H1 (cell line): ENCODE measurements around the gene MAFG. TPM values are rescaled to one million over a fixed set of nuclear protein-coding genes. Genes with fewer than 3 reads are reported as not detected.

Experiments used
- BRCA1 ChIP-seq: IDR thresholded peaks from 2 replicates; pipeline ENCODE4 v1.6.1; 2012; ENCODE audit warnings: low read depth, low read length, improper control_type of control experiment
- CBX8 ChIP-seq: fragments of 300-800, 300-1000 bp; sonication (generic); IDR thresholded peaks from 2 replicates; pipeline ENCODE4 v1.7.1; 2016; ENCODE audit warnings: low read depth, low read length, borderline replicate concordance
- CTBP2 ChIP-seq: IDR thresholded peaks from 2 replicates; pipeline ENCODE4 v1.7.0; 2011; ENCODE audit warnings: borderline replicate concordance, mild to moderate bottlenecking, moderate library complexity, mixed read lengths, low read length; ENCODE audit not compliant: insufficient read depth, insufficient read length
- POLR2A ChIP-seq, 2 experiments: IDR thresholded peaks; 1 replicate in 1 of 2; 2 replicates in 1 of 2; pipeline ENCODE4 v1.6.1; 2011; ENCODE audit warnings: low read depth in 2 of 2, low read length in 2 of 2, mild to moderate bottlenecking in 2 of 2; ENCODE audit errors: control extremely low read depth in 1 of 2
- RFX5 ChIP-seq: IDR thresholded peaks from 2 replicates; pipeline ENCODE4 v1.6.1; 2011; ENCODE audit warnings: low read depth, low read length, improper control_type of control experiment, borderline replicate concordance
- RXRA ChIP-seq: IDR thresholded peaks from 2 replicates; pipeline ENCODE4 v1.6.1; 2011; ENCODE audit warnings: low read depth, mild to moderate bottlenecking, low read length, moderate library complexity; ENCODE audit not compliant: insufficient read depth
- SIX5 ChIP-seq: IDR thresholded peaks from 2 replicates; pipeline ENCODE4 v1.6.1; 2011; ENCODE audit warnings: mild to moderate bottlenecking, low read depth, low read length
- SRF ChIP-seq: IDR thresholded peaks from 2 replicates; pipeline ENCODE4 v1.6.1; 2011; ENCODE audit warnings: mild to moderate bottlenecking, low read depth, low read length, moderate library complexity
- YY1 ChIP-seq: IDR thresholded peaks from 2 replicates; pipeline ENCODE4 v1.6.1; 2011; ENCODE audit warnings: low read depth, mild to moderate bottlenecking, low read length
- polyA plus RNA-seq, 7 experiments: library from polyadenylated mRNA; depleted of rRNA in 3 of 7; stranded (reverse) in 5 of 7; unstranded in 2 of 7; fragments of >200 nt in 5 of 7; fragments of 200-250 nt in 2 of 7; gene quantifications; 1 replicate in 5 of 7; 2 replicates in 1 of 7; 4 replicates in 1 of 7; pipeline versions ENCODE4 v1.2.1 to v1.2.3, GENCODE V29; 2011 to 2013; ENCODE audit warnings: missing spikeins in 2 of 7, mixed read lengths in 2 of 7
- total RNA-seq: library from RNA; stranded (reverse); fragmentation: NEBNext Ultra II Directional; extraction: Animal tissue kit (Norgen Biotek cat#: 25700); gene quantifications from 2 replicates; pipeline ENCODE4 v1.2.1, GENCODE V29; 2021
- TF ChIP-seq, protein P1 (sequence below): fragments of 300-600 bp; sonication (generic); IDR thresholded peaks from 2 replicates; pipeline ENCODE4 v1.7.1; 2012; ENCODE audit warnings: low read length, moderate library complexity, mild to moderate bottlenecking, inconsistent platforms; ENCODE audit not compliant: insufficient replicate concordance
- TF ChIP-seq, protein P2 (sequence below): IDR thresholded peaks from 2 replicates; pipeline ENCODE4 v1.6.1; 2011; ENCODE audit warnings: low read length, improper control_type of control experiment

Gene MAFG
- total and polyA plus RNA-seq, 2 of the 8 experiments (the other 6 are each of a cell fraction or from before 2014, with no cell fraction given) = 25.5 to 26.9 TPM

DNA sequence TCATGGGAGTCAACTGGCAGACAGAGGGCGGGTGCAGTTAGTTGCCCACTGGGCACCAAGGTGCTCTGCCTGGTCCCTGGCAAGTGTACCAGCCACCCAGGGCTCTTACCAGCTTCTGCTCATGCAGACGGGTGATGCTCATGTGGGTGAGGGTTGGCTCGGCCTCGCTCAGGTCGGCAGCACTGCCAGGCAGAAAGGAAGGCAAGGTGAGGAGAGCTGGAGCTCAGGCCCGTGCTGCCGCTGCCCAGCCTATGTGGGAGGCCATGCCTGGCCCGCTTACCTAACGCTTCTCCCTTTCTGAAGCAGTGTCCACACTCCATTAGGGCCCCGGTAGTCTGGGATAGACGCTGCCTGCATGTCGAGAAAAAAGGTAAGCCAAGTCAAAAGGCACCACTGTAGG lies 12.2 kb downstream of the MAFG start (continued):
- TF ChIP-seq, protein P1, sequence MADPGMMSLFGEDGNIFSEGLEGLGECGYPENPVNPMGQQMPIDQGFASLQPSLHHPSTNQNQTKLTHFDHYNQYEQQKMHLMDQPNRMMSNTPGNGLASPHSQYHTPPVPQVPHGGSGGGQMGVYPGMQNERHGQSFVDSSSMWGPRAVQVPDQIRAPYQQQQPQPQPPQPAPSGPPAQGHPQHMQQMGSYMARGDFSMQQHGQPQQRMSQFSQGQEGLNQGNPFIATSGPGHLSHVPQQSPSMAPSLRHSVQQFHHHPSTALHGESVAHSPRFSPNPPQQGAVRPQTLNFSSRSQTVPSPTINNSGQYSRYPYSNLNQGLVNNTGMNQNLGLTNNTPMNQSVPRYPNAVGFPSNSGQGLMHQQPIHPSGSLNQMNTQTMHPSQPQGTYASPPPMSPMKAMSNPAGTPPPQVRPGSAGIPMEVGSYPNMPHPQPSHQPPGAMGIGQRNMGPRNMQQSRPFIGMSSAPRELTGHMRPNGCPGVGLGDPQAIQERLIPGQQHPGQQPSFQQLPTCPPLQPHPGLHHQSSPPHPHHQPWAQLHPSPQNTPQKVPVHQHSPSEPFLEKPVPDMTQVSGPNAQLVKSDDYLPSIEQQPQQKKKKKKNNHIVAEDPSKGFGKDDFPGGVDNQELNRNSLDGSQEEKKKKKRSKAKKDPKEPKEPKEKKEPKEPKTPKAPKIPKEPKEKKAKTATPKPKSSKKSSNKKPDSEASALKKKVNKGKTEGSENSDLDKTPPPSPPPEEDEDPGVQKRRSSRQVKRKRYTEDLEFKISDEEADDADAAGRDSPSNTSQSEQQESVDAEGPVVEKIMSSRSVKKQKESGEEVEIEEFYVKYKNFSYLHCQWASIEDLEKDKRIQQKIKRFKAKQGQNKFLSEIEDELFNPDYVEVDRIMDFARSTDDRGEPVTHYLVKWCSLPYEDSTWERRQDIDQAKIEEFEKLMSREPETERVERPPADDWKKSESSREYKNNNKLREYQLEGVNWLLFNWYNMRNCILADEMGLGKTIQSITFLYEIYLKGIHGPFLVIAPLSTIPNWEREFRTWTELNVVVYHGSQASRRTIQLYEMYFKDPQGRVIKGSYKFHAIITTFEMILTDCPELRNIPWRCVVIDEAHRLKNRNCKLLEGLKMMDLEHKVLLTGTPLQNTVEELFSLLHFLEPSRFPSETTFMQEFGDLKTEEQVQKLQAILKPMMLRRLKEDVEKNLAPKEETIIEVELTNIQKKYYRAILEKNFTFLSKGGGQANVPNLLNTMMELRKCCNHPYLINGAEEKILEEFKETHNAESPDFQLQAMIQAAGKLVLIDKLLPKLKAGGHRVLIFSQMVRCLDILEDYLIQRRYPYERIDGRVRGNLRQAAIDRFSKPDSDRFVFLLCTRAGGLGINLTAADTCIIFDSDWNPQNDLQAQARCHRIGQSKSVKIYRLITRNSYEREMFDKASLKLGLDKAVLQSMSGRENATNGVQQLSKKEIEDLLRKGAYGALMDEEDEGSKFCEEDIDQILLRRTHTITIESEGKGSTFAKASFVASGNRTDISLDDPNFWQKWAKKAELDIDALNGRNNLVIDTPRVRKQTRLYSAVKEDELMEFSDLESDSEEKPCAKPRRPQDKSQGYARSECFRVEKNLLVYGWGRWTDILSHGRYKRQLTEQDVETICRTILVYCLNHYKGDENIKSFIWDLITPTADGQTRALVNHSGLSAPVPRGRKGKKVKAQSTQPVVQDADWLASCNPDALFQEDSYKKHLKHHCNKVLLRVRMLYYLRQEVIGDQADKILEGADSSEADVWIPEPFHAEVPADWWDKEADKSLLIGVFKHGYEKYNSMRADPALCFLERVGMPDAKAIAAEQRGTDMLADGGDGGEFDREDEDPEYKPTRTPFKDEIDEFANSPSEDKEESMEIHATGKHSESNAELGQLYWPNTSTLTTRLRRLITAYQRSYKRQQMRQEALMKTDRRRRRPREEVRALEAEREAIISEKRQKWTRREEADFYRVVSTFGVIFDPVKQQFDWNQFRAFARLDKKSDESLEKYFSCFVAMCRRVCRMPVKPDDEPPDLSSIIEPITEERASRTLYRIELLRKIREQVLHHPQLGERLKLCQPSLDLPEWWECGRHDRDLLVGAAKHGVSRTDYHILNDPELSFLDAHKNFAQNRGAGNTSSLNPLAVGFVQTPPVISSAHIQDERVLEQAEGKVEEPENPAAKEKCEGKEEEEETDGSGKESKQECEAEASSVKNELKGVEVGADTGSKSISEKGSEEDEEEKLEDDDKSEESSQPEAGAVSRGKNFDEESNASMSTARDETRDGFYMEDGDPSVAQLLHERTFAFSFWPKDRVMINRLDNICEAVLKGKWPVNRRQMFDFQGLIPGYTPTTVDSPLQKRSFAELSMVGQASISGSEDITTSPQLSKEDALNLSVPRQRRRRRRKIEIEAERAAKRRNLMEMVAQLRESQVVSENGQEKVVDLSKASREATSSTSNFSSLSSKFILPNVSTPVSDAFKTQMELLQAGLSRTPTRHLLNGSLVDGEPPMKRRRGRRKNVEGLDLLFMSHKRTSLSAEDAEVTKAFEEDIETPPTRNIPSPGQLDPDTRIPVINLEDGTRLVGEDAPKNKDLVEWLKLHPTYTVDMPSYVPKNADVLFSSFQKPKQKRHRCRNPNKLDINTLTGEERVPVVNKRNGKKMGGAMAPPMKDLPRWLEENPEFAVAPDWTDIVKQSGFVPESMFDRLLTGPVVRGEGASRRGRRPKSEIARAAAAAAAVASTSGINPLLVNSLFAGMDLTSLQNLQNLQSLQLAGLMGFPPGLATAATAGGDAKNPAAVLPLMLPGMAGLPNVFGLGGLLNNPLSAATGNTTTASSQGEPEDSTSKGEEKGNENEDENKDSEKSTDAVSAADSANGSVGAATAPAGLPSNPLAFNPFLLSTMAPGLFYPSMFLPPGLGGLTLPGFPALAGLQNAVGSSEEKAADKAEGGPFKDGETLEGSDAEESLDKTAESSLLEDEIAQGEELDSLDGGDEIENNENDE = no peak
- no peak for TF ChIP-seq CTBP2
- TF ChIP-seq, protein P2, sequence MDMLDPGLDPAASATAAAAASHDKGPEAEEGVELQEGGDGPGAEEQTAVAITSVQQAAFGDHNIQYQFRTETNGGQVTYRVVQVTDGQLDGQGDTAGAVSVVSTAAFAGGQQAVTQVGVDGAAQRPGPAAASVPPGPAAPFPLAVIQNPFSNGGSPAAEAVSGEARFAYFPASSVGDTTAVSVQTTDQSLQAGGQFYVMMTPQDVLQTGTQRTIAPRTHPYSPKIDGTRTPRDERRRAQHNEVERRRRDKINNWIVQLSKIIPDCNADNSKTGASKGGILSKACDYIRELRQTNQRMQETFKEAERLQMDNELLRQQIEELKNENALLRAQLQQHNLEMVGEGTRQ = no peak
- no peak for TF ChIP-seq CBX8
- no peak for TF ChIP-seq POLR2A (IDR thresholded peaks at IDR 0.05; ENCODE audit: control extremely low read depth in 1 of 2, low read depth in 2 of 2, low read length in 2 of 2)
- no peak for TF ChIP-seq BRCA1
- TF ChIP-seq RFX5 = no peak
- TF ChIP-seq SIX5 = no peak
- no peak for TF ChIP-seq RXRA
- TF ChIP-seq YY1 = no peak
- TF ChIP-seq SRF = no peak
